Measurements from ENCODE around the gene ABCF1.

- TF ChIP-seq CTCF (IDR thresholded peaks at IDR 0.05; ENCODE audit: borderline replicate concordance, extremely low read depth, low read length, poor library complexity, severe bottlenecking), result peak; percentile 25
- no peak for TF ChIP-seq EZH2 (IDR thresholded peaks at IDR 0.05; ENCODE audit: borderline replicate concordance, low read depth, low read length, severe bottlenecking)
These were observed 15.0 kb upstream of the ABCF1 start, which contains the start of gene GNL1 for GRCh38 chr6:30556066-30556905.

All from DND-41 (cell line).